NCI-H524 treated with DMSO at 0.1 percent for 48 hours (cell line): ENCODE results near the gene PLCB4.

Experiments used
- DNase-seq: peaks from one replicate; lab custom pipeline; 2025; lab: John Stamatoyannopoulos, UW

PLCB4 gene

GRCh38 chr20:9103955-9104354 is 35.1 kb downstream of the PLCB4 start:
- no peak for DNase-seq

GRCh38 chr20:9108260-9108659 is 39.4 kb downstream of the PLCB4 start:
- peak; percentile 90 for DNase-seq

GRCh38 chr20:9109566-9109965 is 40.7 kb downstream of the PLCB4 start:
- no peak for DNase-seq

- no peak for DNase-seq
Observed at GRCh38 chr20:9110365-9110764, 41.5 kb downstream of the PLCB4 start.

GRCh38 chr20:9110916-9111432 is 42.1 kb downstream of the PLCB4 start:
- DNase-seq = no peak

GRCh38 chr20:9112541-9113515 is 43.9 kb downstream of the PLCB4 start:
- no peak for DNase-seq

GRCh38 chr20:9114709-9115108 is 45.8 kb downstream of the PLCB4 start:
- peak; percentile 57 for DNase-seq

GRCh38 chr20:9117548-9117947 is 48.7 kb downstream of the PLCB4 start:
- no peak for DNase-seq

- DNase-seq = peak; percentile 96
Observed at GRCh38 chr20:9119776-9120175, 50.9 kb downstream of the PLCB4 start.

- no peak for DNase-seq
Observed at GRCh38 chr20:9121211-9121610, 52.3 kb downstream of the PLCB4 start.

- no peak for DNase-seq
Observed at GRCh38 chr20:9122571-9122970, 53.7 kb downstream of the PLCB4 start.

GRCh38 chr20:9126527-9126926 is 57.6 kb downstream of the PLCB4 start:
- DNase-seq = no peak

GRCh38 chr20:9128568-9128967 is 59.7 kb downstream of the PLCB4 start:
- no peak for DNase-seq

GRCh38 chr20:9129756-9130155 is 60.9 kb downstream of the PLCB4 start:
- no peak for DNase-seq

- DNase-seq = no peak
Observed at GRCh38 chr20:9130521-9130920, 61.6 kb downstream of the PLCB4 start.

GRCh38 chr20:9131841-9132240 is 63.0 kb downstream of the PLCB4 start:
- no peak for DNase-seq

- DNase-seq = no peak
Observed at GRCh38 chr20:9134346-9134745, 65.5 kb downstream of the PLCB4 start.

GRCh38 chr20:9136114-9136513 is 67.2 kb downstream of the PLCB4 start:
- no peak for DNase-seq

GRCh38 chr20:9137001-9137400 is 68.1 kb downstream of the PLCB4 start:
- DNase-seq = peak; percentile 97

GRCh38 chr20:9139106-9139833 is 70.4 kb downstream of the PLCB4 start:
- DNase-seq = no peak

- DNase-seq = no peak
Observed at GRCh38 chr20:9140162-9140760, 71.4 kb downstream of the PLCB4 start.

GRCh38 chr20:9141070-9141469 is 72.2 kb downstream of the PLCB4 start:
- DNase-seq = no peak
